GM21825 (cell line): ENCODE results near the gene GATAD2B.
A peak's percentile ranks its signal among the peaks of the same experiment; 100 is the strongest.

ENCODE experiments used
- ATAC-seq: cut with Tn5 transposase; IDR thresholded peaks from one replicate; pipeline ENCODE4 v1.9.1; 2021; ENCODE audit warnings: mild to moderate bottlenecking, moderate library complexity; ENCODE audit not compliant: unreplicated experiment

Gene GATAD2B

GRCh38 chr1:153799566-153800465 is 123.0 kb downstream of the GATAD2B start:
- ATAC-seq: no peak

GRCh38 chr1:153799016-153799415 is 123.8 kb downstream of the GATAD2B start:
- no peak for ATAC-seq

GRCh38 chr1:153798468-153798780 is 124.3 kb downstream of the GATAD2B start:
- no peak for ATAC-seq

- peak; percentile 42 for ATAC-seq
Measured at GRCh38 chr1:153796786-153797659, 125.7 kb downstream of the GATAD2B start.

GRCh38 chr1:153795934-153796785 is 126.6 kb downstream of the GATAD2B start:
- ATAC-seq: no peak

GRCh38 chr1:153795330-153795837 is 127.4 kb downstream of the GATAD2B start:
- no peak for ATAC-seq

- ATAC-seq: no peak
Measured at GRCh38 chr1:153794624-153795329, 128.0 kb downstream of the GATAD2B start.

- no peak for ATAC-seq
Measured at GRCh38 chr1:153793973-153794615, 128.7 kb downstream of the GATAD2B start.

GRCh38 chr1:153793261-153793972 is 129.4 kb downstream of the GATAD2B start:
- no peak for ATAC-seq

GRCh38 chr1:153792631-153793041 is 130.1 kb downstream of the GATAD2B start:
- no peak for ATAC-seq

GRCh38 chr1:153791648-153792253 is 131.0 kb downstream of the GATAD2B start:
- ATAC-seq: peak; percentile 8

GRCh38 chr1:153790966-153791647 is 131.7 kb downstream of the GATAD2B start:
- ATAC-seq: peak; percentile 82

- peak; percentile 2 for ATAC-seq
Measured at GRCh38 chr1:153790313-153790965, 132.3 kb downstream of the GATAD2B start.

GRCh38 chr1:153789478-153790034 is 133.2 kb downstream of the GATAD2B start:
- no peak for ATAC-seq

- no peak for ATAC-seq
Measured at GRCh38 chr1:153786038-153786790, 136.6 kb downstream of the GATAD2B start.
